Uterus (tissue), 2 donors: ENCODE results near the gene CDON.

Source experiments
- POLR2A ChIP-seq, 2 donors: fragments of 450-650 bp; IDR thresholded peaks; one replicate each; pipeline ENCODE4 v1.6.1; 2016; ENCODE audit warnings: antibody characterized with exemption in 2 of 2, mild to moderate bottlenecking in 1 of 2, moderate library complexity in 1 of 2
- TF ChIP-seq, protein P1 (sequence below), 4 experiments: fragments of 200-600 bp in 2 of 4; fragments of 450-650 bp in 2 of 4; sonication (generic) in 2 of 4; IDR thresholded peaks; one replicate each; pipeline ENCODE4 v1.5.1; 2016 to 2019; ENCODE audit warnings: antibody characterized with exemption in 4 of 4, mild to moderate bottlenecking in 2 of 4, moderate library complexity in 1 of 4

- TF ChIP-seq, protein P1, sequence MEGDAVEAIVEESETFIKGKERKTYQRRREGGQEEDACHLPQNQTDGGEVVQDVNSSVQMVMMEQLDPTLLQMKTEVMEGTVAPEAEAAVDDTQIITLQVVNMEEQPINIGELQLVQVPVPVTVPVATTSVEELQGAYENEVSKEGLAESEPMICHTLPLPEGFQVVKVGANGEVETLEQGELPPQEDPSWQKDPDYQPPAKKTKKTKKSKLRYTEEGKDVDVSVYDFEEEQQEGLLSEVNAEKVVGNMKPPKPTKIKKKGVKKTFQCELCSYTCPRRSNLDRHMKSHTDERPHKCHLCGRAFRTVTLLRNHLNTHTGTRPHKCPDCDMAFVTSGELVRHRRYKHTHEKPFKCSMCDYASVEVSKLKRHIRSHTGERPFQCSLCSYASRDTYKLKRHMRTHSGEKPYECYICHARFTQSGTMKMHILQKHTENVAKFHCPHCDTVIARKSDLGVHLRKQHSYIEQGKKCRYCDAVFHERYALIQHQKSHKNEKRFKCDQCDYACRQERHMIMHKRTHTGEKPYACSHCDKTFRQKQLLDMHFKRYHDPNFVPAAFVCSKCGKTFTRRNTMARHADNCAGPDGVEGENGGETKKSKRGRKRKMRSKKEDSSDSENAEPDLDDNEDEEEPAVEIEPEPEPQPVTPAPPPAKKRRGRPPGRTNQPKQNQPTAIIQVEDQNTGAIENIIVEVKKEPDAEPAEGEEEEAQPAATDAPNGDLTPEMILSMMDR (IDR thresholded peaks at IDR 0.05): no peak
- no peak for TF ChIP-seq POLR2A (IDR thresholded peaks at IDR 0.05)
Measured at GRCh38 chr11:125977333-125977732, 85.3 kb downstream of the CDON start.
